IMR-90 (cell line): ENCODE measurements around the gene MCTP2. TPM values are rescaled to one million over a fixed set of nuclear protein-coding genes. Genes with fewer than 3 reads are reported as not detected.

Experiments
- ATAC-seq: fragments of 200-7000 bp; cut with Tn5 transposase; 2 replicates; pipeline ENCODE4 v1.9.1; 2020; ENCODE audit warnings: low read depth, mild to moderate bottlenecking, moderate library complexity
- BruUV-seq: library from RNA; stranded (reverse); fragments of 400-500 nt; replicated peaks from 2 replicates; lab custom pipeline; 2021; lab: Mats Ljungman, UMichigan
- CTCF ChIA-PET: fragments of 300-600 bp; formaldehyde crosslinking; extraction: SDS; loops from one replicate; lab custom pipeline; 2021; ENCODE audit warnings: antibody characterized with exemption; lab: Yijun Ruan, JAX
- POLR2A ChIA-PET: fragments of 300-600 bp; sonication (Branson Sonifier 250); formaldehyde crosslinking; loops from one replicate; lab custom pipeline; 2022; ENCODE audit warnings: antibody characterized with exemption; ENCODE audit not compliant: unreplicated experiment; lab: Charles Lee
- DNase-seq: peaks from one replicate; pipeline ENCODE4 v3.0.0; 2013
- H2AFZ ChIP-seq: replicated peaks from 2 replicates; pipeline ENCODE3; 2013; ENCODE audit warnings: low read length, mild to moderate bottlenecking; ENCODE audit not compliant: poor library complexity
- H2AK5ac ChIP-seq: 2 replicates; pipeline ENCODE4 v1.6.1; 2013; ENCODE audit warnings: low read depth, low read length, inconsistent platforms
- H2AK9ac ChIP-seq: replicated peaks from 2 replicates; pipeline ENCODE3; 2013; ENCODE audit warnings: mild to moderate bottlenecking, low read depth, low read length, moderate library complexity; ENCODE audit not compliant: poor library complexity
- H2BK120ac ChIP-seq: 2 replicates; pipeline ENCODE4 v1.6.1; 2013; ENCODE audit warnings: low read depth, low read length, inconsistent platforms
- H2BK15ac ChIP-seq: 3 replicates; pipeline ENCODE4 v1.6.1; 2013; ENCODE audit warnings: low read depth, low read length, inconsistent platforms
- H2BK20ac ChIP-seq: 2 replicates; pipeline ENCODE4 v1.6.1; 2013; ENCODE audit warnings: low read depth, mild to moderate bottlenecking, inconsistent platforms, low read length, moderate library complexity
- H2BK5ac ChIP-seq: 2 replicates; pipeline ENCODE4 v1.6.1; 2013; ENCODE audit warnings: mild to moderate bottlenecking, low read depth, low read length, inconsistent platforms; ENCODE audit not compliant: poor library complexity, severe bottlenecking
- H3K14ac ChIP-seq: replicated peaks from 2 replicates; pipeline ENCODE4 v1.6.1; 2013; ENCODE audit warnings: low read depth, low read length, inconsistent platforms
- H3K18ac ChIP-seq: 2 replicates; pipeline ENCODE4 v1.6.1; 2013; ENCODE audit warnings: low read depth, low read length, control low read depth
- H3K23ac ChIP-seq: 2 replicates; pipeline ENCODE4 v1.6.1; 2013; ENCODE audit warnings: low read depth, low read length, inconsistent platforms
- H3K27ac ChIP-seq: 2 replicates; pipeline ENCODE4 v1.5.1; 2013; ENCODE audit warnings: mild to moderate bottlenecking, control low read depth, low read length; ENCODE audit not compliant: insufficient read depth
- H3K27me3 ChIP-seq: 2 replicates; pipeline ENCODE4 v1.6.1; 2013; ENCODE audit warnings: low read length; ENCODE audit not compliant: control insufficient read depth, insufficient read depth
- H3K36me3 ChIP-seq: 2 replicates; pipeline ENCODE4 v1.6.1; 2013; ENCODE audit warnings: low read length, mixed read lengths; ENCODE audit not compliant: control insufficient read depth, insufficient read depth
- H3K4ac ChIP-seq: 2 replicates; pipeline ENCODE4 v1.6.1; 2013; ENCODE audit warnings: low read depth, low read length, inconsistent platforms
- H3K4me1 ChIP-seq: 2 replicates; pipeline ENCODE4 v1.6.1; 2013; ENCODE audit warnings: low read length, mixed read lengths; ENCODE audit not compliant: control insufficient read depth, insufficient read depth
- H3K4me2 ChIP-seq: 2 replicates; pipeline ENCODE4 v1.6.1; 2013; ENCODE audit warnings: low read depth, mild to moderate bottlenecking, control low read depth, low read length, moderate library complexity
- H3K4me3 ChIP-seq: 2 replicates; pipeline ENCODE4 v1.5.1; 2013; ENCODE audit warnings: low read depth, mild to moderate bottlenecking, control low read depth, low read length, moderate library complexity; ENCODE audit not compliant: insufficient read depth
- H3K56ac ChIP-seq: 2 replicates; pipeline ENCODE4 v1.6.1; 2013; ENCODE audit warnings: low read length, inconsistent platforms; ENCODE audit not compliant: insufficient read depth; ENCODE audit errors: extremely low read depth
- H3K79me1 ChIP-seq, 2 experiments: 2 replicates each; pipeline ENCODE4 v1.6.1; 2013; ENCODE audit warnings: low read length in 2 of 2, inconsistent platforms in 1 of 2, low read depth in 1 of 2
- H3K9ac ChIP-seq: 2 replicates; pipeline ENCODE4 v1.6.1; 2013; ENCODE audit warnings: low read depth, low read length, control low read depth
- H3K9me1 ChIP-seq: 2 replicates; pipeline ENCODE4 v1.6.1; 2013; ENCODE audit warnings: low read length, inconsistent platforms; ENCODE audit not compliant: insufficient read depth
- H3K9me3 ChIP-seq: 2 replicates; pipeline ENCODE4 v1.6.1; 2013; ENCODE audit warnings: low read length; ENCODE audit not compliant: control insufficient read depth, insufficient read depth
- H4K20me1 ChIP-seq: 2 replicates; pipeline ENCODE4 v1.6.1; 2013; ENCODE audit warnings: low read length, inconsistent platforms; ENCODE audit not compliant: insufficient read depth
- H4K5ac ChIP-seq: 2 replicates; pipeline ENCODE4 v1.6.1; 2013; ENCODE audit warnings: mild to moderate bottlenecking, low read depth, low read length, control low read depth
- H4K8ac ChIP-seq, 2 experiments: 2 replicates each; pipeline ENCODE4 v1.6.1; 2013; ENCODE audit warnings: low read depth in 2 of 2, low read length in 2 of 2, control low read depth in 1 of 2, inconsistent platforms in 1 of 2
- H4K91ac ChIP-seq: 2 replicates; pipeline ENCODE4 v1.6.1; 2013; ENCODE audit warnings: low read depth, low read length, inconsistent platforms; ENCODE audit not compliant: insufficient read depth
- RCOR1 ChIP-seq: IDR thresholded peaks from 2 replicates; pipeline ENCODE4 v1.6.1; 2012; ENCODE audit warnings: mild to moderate bottlenecking, low read length, improper control_type of control experiment; ENCODE audit not compliant: insufficient replicate concordance
- RFX5 ChIP-seq: IDR thresholded peaks from 2 replicates; pipeline ENCODE4 v1.8.0; 2012; ENCODE audit warnings: low read depth, mild to moderate bottlenecking, low read length, moderate library complexity
- SMC3 ChIP-seq: fragments of 150-350 bp; IDR thresholded peaks from 2 replicates; pipeline ENCODE4 v1.6.1; 2016; ENCODE audit warnings: low read depth, mild to moderate bottlenecking, antibody characterized with exemption, low read length, moderate library complexity
- WGBS, 2 experiments: methylation state at CpG; one replicate each; pipeline versions ENCODE4 v1.1.5 to v1.1.7; 2013; ENCODE audit warnings: missing lambda C conversion rate in 2 of 2; ENCODE audit not compliant: insufficient read length in 1 of 2; ENCODE audit errors: extremely low coverage in 2 of 2; 5-methylcytosine and 5-hydroxymethylcytosine counted together
- dilution Hi-C: fragments of 300-500 bp; cut with HindIII; formaldehyde crosslinking; loops from one replicate; pipeline ENCODE4 v1.14.3; 2018; ENCODE audit warnings: low sequenced_read_pairs; ENCODE audit not compliant: unreplicated experiment
- in situ Hi-C: fragments of 300-500 bp; cut with MboI; formaldehyde crosslinking; loops from 3 replicates; pipeline ENCODE4 v1.14.3; 2019; ENCODE audit warnings: low sequenced_read_pairs, inconsistent platforms, mixed read lengths
- intact Hi-C: fragments of 100-400 bp; cut with micrococcal nuclease; formaldehyde crosslinking; loops from 2 replicates; pipeline ENCODE4 v1.10.0; 2022
- polyA plus RNA-seq, 3 experiments: library from polyadenylated mRNA; depleted of rRNA; stranded (reverse); fragments of >200 nt; gene quantifications; 2 replicates each; pipeline ENCODE4 v1.2.3, GENCODE V29; 2012; ENCODE audit warnings: low replicate concordance in 1 of 3
- total RNA-seq: library from RNA; depleted of rRNA; stranded (reverse); fragments of >200 nt; gene quantifications from 2 replicates; pipeline ENCODE4 v1.2.3, GENCODE V29; 2012

Gene MCTP2
- total and polyA plus RNA-seq, 2 of the 4 experiments (the other 2 are of a cell fraction) = 5.1 to 9.9 TPM

- no TSS peak for BruUV-seq
- Histone ChIP-seq H4K5ac (no peak overlapping the region), H3K27me3 (no peaks in the 10 kb centered on the region), H3K79me1 (peaks cover 4 to 6% of the 10 kb centered on the region in 2 experiments; a peak in 2 of 4 replicates), H3K4ac (no peak overlapping the region), H2BK120ac (no peak overlapping the region), H4K20me1 (no peaks in the 10 kb centered on the region), H3K14ac (no peak overlapping the region), H3K36me3 (no peaks in the 10 kb centered on the region), H3K4me2 (no peak overlapping the region), H2AK9ac (no peak overlapping the region), H3K9ac (no peak overlapping the region), H2AFZ (no peak overlapping the region), H2BK5ac (no peak overlapping the region), H2AK5ac (no peak overlapping the region), H3K4me3 (no peak overlapping the region), H4K91ac (no peak overlapping the region), H3K27ac (no peak overlapping the region), H2BK20ac (no peak overlapping the region), H3K9me3 (no peaks in the 10 kb centered on the region), H3K56ac (no peak overlapping the region), H3K23ac (no peak overlapping the region), H3K18ac (no peak overlapping the region), H2BK15ac (no peak overlapping the region), H3K4me1 (peaks cover 4% of the 10 kb centered on the region), H3K9me1 (peaks cover 3% of the 10 kb centered on the region), H4K8ac (no peak overlapping the region)
- TF ChIP-seq RFX5 (no peak), SMC3 (no peak), RCOR1 (no peak)
- dilution Hi-C loops (no loop called here), in situ Hi-C loops (no loop called here), intact Hi-C loops (no loop called here)
- DNase-seq (no peak), ATAC-seq (no peak)
- no CpG with 5 or more reads among the region's 9 CpGs for WGBS, 2 experiments
- ChIA-PET POLR2A (no interaction called here), CTCF (no interaction called here)
Observed at GRCh38 chr15:94298364-94298763, 67.0 kb downstream of the MCTP2 start.
